ENCODE data around the gene TNNI3K. TPM values are rescaled to one million over a fixed set of nuclear protein-coding genes. Genes with fewer than 3 reads are reported as not detected.

TNNI3K gene
- polyA plus RNA-seq, 1 of the 3 experiments (the other 2 are of a cell fraction): 0.31 TPM

- Histone ChIP-seq H3K36me3 (replicated peaks in 1 of 2; ENCODE audit: control insufficient read depth in 1 of 2, insufficient read depth in 2 of 2, low read length in 1 of 2) (no peaks in the 10 kb centered on the region), H3K9ac (no peak overlapping the region), H3K79me2 (ENCODE audit: insufficient read depth) (no peaks in the 10 kb centered on the region), H2AFZ (ENCODE audit: low read depth) (no peak overlapping the region), H3K27ac (ENCODE audit: low read depth in 2 of 2, low read length in 1 of 2) (no peak overlapping the region), H4K20me1 (ENCODE audit: insufficient read depth) (no peaks in the 10 kb centered on the region), H3F3A (replicated peaks; ENCODE audit: insufficient read depth) (no peaks in the 10 kb centered on the region), H3K9me2 (no peaks in the 10 kb centered on the region), H3K27me3 (ENCODE audit: insufficient read depth) (no peaks in the 10 kb centered on the region), H3K9me3 (no peaks in the 10 kb centered on the region), H3K4me3 (ENCODE audit: low read depth in 2 of 2, low read length in 1 of 2) (no peak overlapping the region), H3K4me2 (no peak overlapping the region), H3K4me1 (ENCODE audit: control insufficient read depth in 1 of 2, insufficient read depth in 2 of 2, low read depth in 1 of 2, low read length in 1 of 2) (peaks cover 0 to 22% of the 10 kb centered on the region in 2 experiments; a peak in 2 of 4 replicates)
- CTCF ChIA-PET: interaction anchor here (0.7 to 1.3 kb wide), 4 partner anchors 27 to 107 kb away, joined by 3 to 4 read pairs (median 3); no protein-coding TSS in a partner anchor
- POLR2A ChIA-PET: no interaction called here
- no peak for DNase-seq
- WGBS (ENCODE audit: low lambda C conversion rate): 46% methylated on average over 3 of the region's 3 CpGs
- TF ChIP-seq TEAD4 (IDR thresholded peaks at IDR 0.05; ENCODE audit: borderline replicate concordance, insufficient read depth) (no peak), FOSL2 (IDR thresholded peaks at IDR 0.05; ENCODE audit: borderline replicate concordance, low read depth) (no peak), YY1 (IDR thresholded peaks at IDR 0.05; ENCODE audit: low read depth) (no peak), CHD2 (IDR thresholded peaks at IDR 0.05; ENCODE audit: low read length, partially characterized antibody) (no peak), EP300 (IDR thresholded peaks at IDR 0.05; ENCODE audit: borderline replicate concordance in 1 of 2, low read depth in 1 of 2, low read length in 1 of 2) (no peak), TAF1 (IDR thresholded peaks at IDR 0.05; ENCODE audit: borderline replicate concordance, low read depth, low read length) (no peak), SIN3A (IDR thresholded peaks at IDR 0.05; ENCODE audit: borderline replicate concordance, low read depth, low read length) (no peak), NRF1 (IDR thresholded peaks at IDR 0.05; ENCODE audit: low read depth, low read length) (no peak), EZH2phosphoT487 (IDR thresholded peaks at IDR 0.05; ENCODE audit: borderline replicate concordance, low read depth) (no peak), MEF2A (IDR thresholded peaks at IDR 0.05; ENCODE audit: borderline replicate concordance, low read depth) (no peak), NFIC (IDR thresholded peaks at IDR 0.05; ENCODE audit: borderline replicate concordance) (no peak)
- TF ChIP-seq, protein P1, sequence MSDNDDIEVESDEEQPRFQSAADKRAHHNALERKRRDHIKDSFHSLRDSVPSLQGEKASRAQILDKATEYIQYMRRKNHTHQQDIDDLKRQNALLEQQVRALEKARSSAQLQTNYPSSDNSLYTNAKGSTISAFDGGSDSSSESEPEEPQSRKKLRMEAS (IDR thresholded peaks at IDR 0.05; ENCODE audit: low read depth): no peak
- TF ChIP-seq, protein P2, sequence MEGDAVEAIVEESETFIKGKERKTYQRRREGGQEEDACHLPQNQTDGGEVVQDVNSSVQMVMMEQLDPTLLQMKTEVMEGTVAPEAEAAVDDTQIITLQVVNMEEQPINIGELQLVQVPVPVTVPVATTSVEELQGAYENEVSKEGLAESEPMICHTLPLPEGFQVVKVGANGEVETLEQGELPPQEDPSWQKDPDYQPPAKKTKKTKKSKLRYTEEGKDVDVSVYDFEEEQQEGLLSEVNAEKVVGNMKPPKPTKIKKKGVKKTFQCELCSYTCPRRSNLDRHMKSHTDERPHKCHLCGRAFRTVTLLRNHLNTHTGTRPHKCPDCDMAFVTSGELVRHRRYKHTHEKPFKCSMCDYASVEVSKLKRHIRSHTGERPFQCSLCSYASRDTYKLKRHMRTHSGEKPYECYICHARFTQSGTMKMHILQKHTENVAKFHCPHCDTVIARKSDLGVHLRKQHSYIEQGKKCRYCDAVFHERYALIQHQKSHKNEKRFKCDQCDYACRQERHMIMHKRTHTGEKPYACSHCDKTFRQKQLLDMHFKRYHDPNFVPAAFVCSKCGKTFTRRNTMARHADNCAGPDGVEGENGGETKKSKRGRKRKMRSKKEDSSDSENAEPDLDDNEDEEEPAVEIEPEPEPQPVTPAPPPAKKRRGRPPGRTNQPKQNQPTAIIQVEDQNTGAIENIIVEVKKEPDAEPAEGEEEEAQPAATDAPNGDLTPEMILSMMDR (IDR thresholded peaks at IDR 0.05): no peak
Measured at GRCh38 chr1:74396462-74396861, 161.3 kb downstream of the TNNI3K start.

- no peak overlapping the region for H3K4me2 ChIP-seq
- no peaks in the 10 kb centered on the region for H3K36me3 ChIP-seq (replicated peaks in 1 of 2; ENCODE audit: control insufficient read depth in 1 of 2, insufficient read depth in 2 of 2, low read length in 1 of 2)
- no peaks in the 10 kb centered on the region for H3K9me3 ChIP-seq
- no peak for DNase-seq
- H3K9me2 ChIP-seq: no peaks in the 10 kb centered on the region
- H3K27me3 ChIP-seq (ENCODE audit: insufficient read depth): no peaks in the 10 kb centered on the region
- WGBS (ENCODE audit: low lambda C conversion rate): 13% methylated on average over 4 of the region's 4 CpGs
- peaks cover 0 to 20% of the 10 kb centered on the region in 2 experiments; a peak in 2 of 4 replicates for H3K4me1 ChIP-seq (ENCODE audit: control insufficient read depth in 1 of 2, insufficient read depth in 2 of 2, low read depth in 1 of 2, low read length in 1 of 2)
- H4K20me1 ChIP-seq (ENCODE audit: insufficient read depth): no peaks in the 10 kb centered on the region
- TF ChIP-seq SMC3 (IDR thresholded peaks at IDR 0.05; ENCODE audit: low read depth, low read length): no peak
- H3K4me3 ChIP-seq (ENCODE audit: low read depth in 2 of 2, low read length in 1 of 2): no peak overlapping the region
- no peak overlapping the region for H3K27ac ChIP-seq (ENCODE audit: low read depth in 2 of 2, low read length in 1 of 2)
- POLR2A ChIA-PET: no interaction called here
- CTCF ChIA-PET: interaction anchor here (0.7 to 1.3 kb wide), 2 partner anchors 26 to 40 kb away, joined by 3 read pairs; no protein-coding TSS in a partner anchor
- no peak overlapping the region for H3K9ac ChIP-seq
- no peaks in the 10 kb centered on the region for H3K79me2 ChIP-seq (ENCODE audit: insufficient read depth)
- H2AFZ ChIP-seq (ENCODE audit: low read depth): no peak overlapping the region
- no peaks in the 10 kb centered on the region for H3F3A ChIP-seq (replicated peaks; ENCODE audit: insufficient read depth)
Measured at GRCh38 chr1:74396933-74397332, 161.7 kb downstream of the TNNI3K start.

Data from SK-N-SH (cell line).